Ovary (tissue), 3 donors: ENCODE data around the gene WNK2.

Experiments used
- EP300 ChIP-seq: sonication (generic); formaldehyde crosslinking; IDR thresholded peaks from one replicate; pipeline ENCODE4 v1.6.1; 2017; ENCODE audit warnings: antibody characterized with exemption
- POLR2A ChIP-seq: fragments of 450-650 bp; IDR thresholded peaks from one replicate; pipeline ENCODE4 v1.6.1; 2017; ENCODE audit warnings: antibody characterized with exemption, mild to moderate bottlenecking, moderate library complexity
- TF ChIP-seq, protein P1 (sequence below), 3 donors: fragments of 450-650 bp in 2 of 3; fragments of 200-600 bp in 1 of 3; IDR thresholded peaks; one replicate each; pipeline versions ENCODE4 v1.5.1 to v1.8.0; 2016 to 2022; ENCODE audit warnings: antibody characterized with exemption in 3 of 3, mild to moderate bottlenecking in 1 of 3
- donor health status: DM: no; HTN: no; CAD: no.

DNA sequence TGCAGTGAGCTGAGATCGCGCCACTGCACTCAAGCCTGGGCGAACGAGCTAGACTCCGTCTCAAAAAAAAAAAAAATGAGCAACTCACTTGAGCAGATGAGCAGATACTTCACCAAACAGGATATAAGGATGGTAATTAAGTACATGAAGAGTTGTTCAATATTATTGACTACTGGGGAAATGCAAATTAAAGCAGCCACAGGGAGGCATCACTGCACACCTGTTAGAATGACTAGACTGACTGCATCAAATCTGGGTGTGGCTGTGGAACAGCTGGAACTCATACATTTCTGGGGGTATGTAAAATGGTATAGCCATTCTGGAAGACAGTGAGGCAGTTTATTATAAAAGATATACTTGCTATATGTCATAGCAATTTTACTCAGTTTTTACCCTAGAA, 93.0 kb downstream of the WNK2 start:
- TF ChIP-seq, protein P1, sequence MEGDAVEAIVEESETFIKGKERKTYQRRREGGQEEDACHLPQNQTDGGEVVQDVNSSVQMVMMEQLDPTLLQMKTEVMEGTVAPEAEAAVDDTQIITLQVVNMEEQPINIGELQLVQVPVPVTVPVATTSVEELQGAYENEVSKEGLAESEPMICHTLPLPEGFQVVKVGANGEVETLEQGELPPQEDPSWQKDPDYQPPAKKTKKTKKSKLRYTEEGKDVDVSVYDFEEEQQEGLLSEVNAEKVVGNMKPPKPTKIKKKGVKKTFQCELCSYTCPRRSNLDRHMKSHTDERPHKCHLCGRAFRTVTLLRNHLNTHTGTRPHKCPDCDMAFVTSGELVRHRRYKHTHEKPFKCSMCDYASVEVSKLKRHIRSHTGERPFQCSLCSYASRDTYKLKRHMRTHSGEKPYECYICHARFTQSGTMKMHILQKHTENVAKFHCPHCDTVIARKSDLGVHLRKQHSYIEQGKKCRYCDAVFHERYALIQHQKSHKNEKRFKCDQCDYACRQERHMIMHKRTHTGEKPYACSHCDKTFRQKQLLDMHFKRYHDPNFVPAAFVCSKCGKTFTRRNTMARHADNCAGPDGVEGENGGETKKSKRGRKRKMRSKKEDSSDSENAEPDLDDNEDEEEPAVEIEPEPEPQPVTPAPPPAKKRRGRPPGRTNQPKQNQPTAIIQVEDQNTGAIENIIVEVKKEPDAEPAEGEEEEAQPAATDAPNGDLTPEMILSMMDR (IDR thresholded peaks at IDR 0.05): no peak
- TF ChIP-seq POLR2A: no peak
- no peak for TF ChIP-seq EP300
